Pancreas (tissue), 10 donors: ENCODE data around the gene MAU2. TPM values are rescaled to one million over a fixed set of nuclear protein-coding genes. Genes with fewer than 3 reads are reported as not detected.
A peak's percentile ranks its signal among the peaks of the same experiment; 100 is the strongest.

Experiments used
- ATAC-seq, 4 donors: fragments of 200-7000 bp; cut with Tn5 transposase; one replicate each; pipeline versions ENCODE4 v1.8.0 to v1.9.1; 2020; ENCODE audit warnings: mild to moderate bottlenecking in 4 of 4, moderate library complexity in 4 of 4
- DNase-seq, 6 donors: peaks; one replicate each; pipeline ENCODE4 v3.0.0-alpha.2; 2020
- FAIRE-seq: peaks from 2 replicates; lab custom pipeline; 2012; peaks lifted over from hg19 to GRCh38; lab: Jason Lieb, UNC
- H3K27ac ChIP-seq, 4 donors: fragments of 200-600 bp; sonication (generic); 1 replicate in 3 of 4; 2 replicates in 1 of 4; pipeline versions ENCODE4 v1.5.0 to v1.8.0; 2020
- H3K27me3 ChIP-seq, 4 donors: fragments of 200-600 bp; one replicate each; pipeline ENCODE4 v1.8.0; 2021
- H3K36me3 ChIP-seq, 3 donors: fragments of 200-600 bp; sonication (generic) in 1 of 3; one replicate each; pipeline versions ENCODE4 v1.5.0 to v1.8.0; 2020 to 2021
- H3K4me1 ChIP-seq, 3 donors: fragments of 200-600 bp; one replicate each; pipeline ENCODE4 v1.8.0; 2021
- H3K4me3 ChIP-seq, 4 donors: fragments of 200-600 bp; sonication (generic) in 2 of 4; one replicate each; pipeline versions ENCODE4 v1.5.0 to v1.8.0; 2020 to 2021
- H3K9me3 ChIP-seq, 4 donors: fragments of 200-600 bp; one replicate each; pipeline ENCODE4 v1.8.0; 2021
- WGBS, 2 donors: extraction: QIAGEN DNeasy Blood & Tissue Kit; methylation state at CpG; one replicate each; pipeline ENCODE4 v1.1.7; 2013; 5-methylcytosine and 5-hydroxymethylcytosine counted together
- intact Hi-C, 3 donors: fragments of 100-400 bp; cut with DNase I; formaldehyde crosslinking; loops; one replicate each; pipeline versions ENCODE4 v1.11.1 to v1.14.2; 2022
- polyA plus RNA-seq, 2 donors: library from polyadenylated mRNA; stranded (reverse); fragments of 200-250 nt; gene quantifications; one replicate each; pipeline ENCODE4 v1.2.3, GENCODE V29; 2013
- total RNA-seq, 6 donors: library from RNA; stranded (reverse); fragmentation: NEBNext Ultra II Directional in 4 of 6; extraction: Animal tissue kit (Norgen Biotek cat#: 25700) in 4 of 6; gene quantifications; one replicate each; pipeline versions ENCODE4 v1.2.1 to v1.2.4, GENCODE V29; 2021 to 2023
- TF ChIP-seq, protein P1 (sequence below), 4 donors: fragments of 200-600 bp; sonication (generic) in 3 of 4; IDR thresholded peaks; one replicate each; pipeline versions ENCODE4 v1.5.0 to v1.8.0; 2021; ENCODE audit warnings: antibody characterized with exemption in 4 of 4
- donor health status: healthy with polysubstance abuse.
- donor health status: DM: no; HTN: no; CAD: no; lungs with moderate emphysema.
- donor health status: DM: no; HTN: no; CAD: no.
- donor health status: control.
- donor health status: control.
- donor health status: Bipolar disorder and iron deficiency.
- donor health status: DM: yes; HTN: yes; CAD: no.
- donor health status: DM: no; HTN: no; CAD: no.
- donor health status: DM: no; HTN: no; CAD: no.
- donor health status: DM: yes; HTN: yes; CAD: no.

Gene MAU2
- total and polyA plus RNA-seq, 8 donors: 22.6 to 38.8 (median 30.2) TPM

DNA sequence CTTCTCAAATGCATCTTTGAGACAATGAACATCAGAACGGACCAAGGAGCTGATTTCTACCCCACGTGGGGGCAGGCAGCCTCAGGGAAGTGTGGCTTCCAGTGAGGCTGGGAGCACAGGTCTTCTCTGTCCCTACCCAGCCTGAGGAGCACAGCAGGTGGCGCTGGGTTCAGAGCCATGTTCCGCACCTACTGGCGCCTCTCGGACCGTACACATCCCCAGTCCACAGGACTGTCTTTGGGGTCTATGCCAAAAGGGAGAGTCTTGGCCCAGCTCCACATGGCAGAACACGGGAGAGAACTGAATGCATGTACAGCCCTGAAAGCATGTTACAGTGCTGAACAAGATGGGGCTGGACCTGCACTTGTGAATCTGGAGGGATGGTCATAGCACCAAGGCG is 22.9 kb upstream of the MAU2 start:
- Histone ChIP-seq H3K9me3 (no peaks in the 10 kb centered on the region), H3K36me3 (peaks cover 0 to 34% (median 0%) of the 10 kb centered on the region in 3 donors), H3K27ac (no peak overlapping the region), H3K27me3 (no peaks in the 10 kb centered on the region), H3K4me1 (no peaks in the 10 kb centered on the region), H3K4me3 (no peak overlapping the region)
- FAIRE-seq: no peak
- no peak for ATAC-seq
- TF ChIP-seq, protein P1, sequence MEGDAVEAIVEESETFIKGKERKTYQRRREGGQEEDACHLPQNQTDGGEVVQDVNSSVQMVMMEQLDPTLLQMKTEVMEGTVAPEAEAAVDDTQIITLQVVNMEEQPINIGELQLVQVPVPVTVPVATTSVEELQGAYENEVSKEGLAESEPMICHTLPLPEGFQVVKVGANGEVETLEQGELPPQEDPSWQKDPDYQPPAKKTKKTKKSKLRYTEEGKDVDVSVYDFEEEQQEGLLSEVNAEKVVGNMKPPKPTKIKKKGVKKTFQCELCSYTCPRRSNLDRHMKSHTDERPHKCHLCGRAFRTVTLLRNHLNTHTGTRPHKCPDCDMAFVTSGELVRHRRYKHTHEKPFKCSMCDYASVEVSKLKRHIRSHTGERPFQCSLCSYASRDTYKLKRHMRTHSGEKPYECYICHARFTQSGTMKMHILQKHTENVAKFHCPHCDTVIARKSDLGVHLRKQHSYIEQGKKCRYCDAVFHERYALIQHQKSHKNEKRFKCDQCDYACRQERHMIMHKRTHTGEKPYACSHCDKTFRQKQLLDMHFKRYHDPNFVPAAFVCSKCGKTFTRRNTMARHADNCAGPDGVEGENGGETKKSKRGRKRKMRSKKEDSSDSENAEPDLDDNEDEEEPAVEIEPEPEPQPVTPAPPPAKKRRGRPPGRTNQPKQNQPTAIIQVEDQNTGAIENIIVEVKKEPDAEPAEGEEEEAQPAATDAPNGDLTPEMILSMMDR (IDR thresholded peaks at IDR 0.05): no peak
- intact Hi-C loops: no loop called here
- DNase-seq: no peak
- 78 to 81% methylated on average over 9 of the region's 9 CpGs for WGBS, 2 donors

- H3K36me3 ChIP-seq: peaks cover 0 to 38% (median 2%) of the 10 kb centered on the region in 3 donors
- no peak for ATAC-seq
- no peaks in the 10 kb centered on the region for H3K27me3 ChIP-seq
- no peaks in the 10 kb centered on the region for H3K9me3 ChIP-seq
- intact Hi-C loops: no loop called here
- no peak overlapping the region for H3K27ac ChIP-seq
- no peaks in the 10 kb centered on the region for H3K4me1 ChIP-seq
- no peak overlapping the region for H3K4me3 ChIP-seq
- FAIRE-seq: no peak
- TF ChIP-seq, protein P1 (IDR thresholded peaks at IDR 0.05): no peak
- peak in 1 of 6 donors; percentile 51 for DNase-seq
- 96 to 98% methylated on average over 12 of the region's 12 CpGs for WGBS, 2 donors
Measured at GRCh38 chr19:19300613-19301012, 20.0 kb upstream of the MAU2 start.

DNA sequence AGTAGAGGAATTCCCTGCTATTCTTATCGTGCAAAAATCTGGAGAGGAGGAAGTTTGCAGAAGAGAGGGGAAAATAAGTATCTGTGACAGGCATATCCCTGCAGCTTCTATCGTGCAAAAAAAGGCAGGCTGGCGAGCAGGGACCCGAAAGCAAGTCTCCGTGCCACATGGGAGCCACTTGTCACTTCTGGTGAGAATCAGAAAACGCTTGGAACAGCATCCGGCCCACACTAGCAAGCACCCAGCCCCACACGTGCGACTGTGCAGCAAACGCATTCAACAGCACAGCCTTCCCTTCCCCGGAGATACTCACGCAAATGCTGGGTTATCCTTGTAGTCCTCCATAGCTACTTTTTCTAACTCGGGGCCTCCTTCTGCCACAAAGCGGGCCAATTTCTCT is 17.2 kb upstream of the MAU2 start:
- Histone ChIP-seq H3K27ac (no peak overlapping the region), H3K4me3 (no peak overlapping the region), H3K36me3 (peaks cover 3 to 49% (median 5%) of the 10 kb centered on the region in 3 donors), H3K27me3 (no peaks in the 10 kb centered on the region), H3K4me1 (no peaks in the 10 kb centered on the region), H3K9me3 (no peaks in the 10 kb centered on the region)
- 93 to 96% methylated on average over 14 of the region's 14 CpGs for WGBS, 2 donors
- no peak for FAIRE-seq
- DNase-seq: no peak
- no peak for ATAC-seq
- intact Hi-C loops: no loop called here
- TF ChIP-seq, protein P1 (IDR thresholded peaks at IDR 0.05): no peak

GRCh38 chr19:19304186-19304965 is 16.3 kb upstream of the MAU2 start:
- no peaks in the 10 kb centered on the region for H3K27me3 ChIP-seq
- DNase-seq (no peak), FAIRE-seq (no peak), ATAC-seq (no peak)
- TF ChIP-seq, protein P1 (IDR thresholded peaks at IDR 0.05): no peak
- intact Hi-C loops: no loop called here
- no peaks in the 10 kb centered on the region for H3K4me1 ChIP-seq
- peaks cover 3 to 57% (median 6%) of the 10 kb centered on the region in 3 donors for H3K36me3 ChIP-seq
- 89 to 92% methylated on average over 14 of the region's 14 CpGs for WGBS, 2 donors
- no peak overlapping the region for H3K27ac ChIP-seq
- H3K9me3 ChIP-seq: no peaks in the 10 kb centered on the region
- H3K4me3 ChIP-seq: no peak overlapping the region

DNA sequence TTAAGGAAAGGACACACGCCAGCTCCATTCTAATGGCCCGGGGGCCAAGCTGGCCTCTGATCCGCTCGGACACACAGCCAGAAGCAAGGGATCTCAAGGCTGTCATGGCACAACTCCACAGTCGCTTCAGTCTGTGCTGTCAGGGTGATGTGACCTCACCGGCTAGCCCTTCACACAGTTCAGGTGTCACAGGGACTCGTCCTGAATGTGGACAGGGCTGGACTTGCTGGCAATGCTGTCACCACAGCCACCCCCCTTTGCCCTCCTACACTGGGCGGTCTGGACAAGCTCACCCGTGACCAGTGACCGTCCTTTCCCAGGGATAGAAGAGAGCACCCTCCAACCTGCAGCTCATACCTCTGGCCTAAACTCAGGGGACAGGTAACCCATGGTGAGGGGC is 15.6 kb upstream of the MAU2 start:
- Histone ChIP-seq H3K9me3 (no peaks in the 10 kb centered on the region), H3K36me3 (peaks cover 3 to 63% (median 6%) of the 10 kb centered on the region in 3 donors), H3K27me3 (no peaks in the 10 kb centered on the region), H3K4me1 (no peaks in the 10 kb centered on the region), H3K4me3 (no peak overlapping the region), H3K27ac (no peak overlapping the region)
- DNase-seq (no peak), ATAC-seq (no peak), FAIRE-seq (no peak)
- TF ChIP-seq, protein P1 (IDR thresholded peaks at IDR 0.05): no peak
- 92 to 96% methylated on average over 10 of the region's 10 CpGs for WGBS, 2 donors
- intact Hi-C loops: no loop called here
